Measurements from ENCODE around the gene DCAF4.

- no peak for TF ChIP-seq POLR2A (IDR thresholded peaks at IDR 0.05; ENCODE audit: low read depth, low read length)
- no peak for TF ChIP-seq POLR2AphosphoS5 (IDR thresholded peaks at IDR 0.05; ENCODE audit: low read depth, low read length)
- TF ChIP-seq TAF1 (IDR thresholded peaks at IDR 0.05; ENCODE audit: borderline replicate concordance, low read depth, low read length) = no peak
These were observed 1.9 kb upstream of the DCAF4 start for GRCh38 chr14:72924337-72924736.

All from GM12892 (cell line).